ENCODE data around the gene SEZ6L2.
"Not testable (repeated sequence)": the region's sequence is repeated elsewhere in the genome, so short reads cannot be mapped to it uniquely, and the experiment has no call there.

The SEZ6L2 gene

DNA sequence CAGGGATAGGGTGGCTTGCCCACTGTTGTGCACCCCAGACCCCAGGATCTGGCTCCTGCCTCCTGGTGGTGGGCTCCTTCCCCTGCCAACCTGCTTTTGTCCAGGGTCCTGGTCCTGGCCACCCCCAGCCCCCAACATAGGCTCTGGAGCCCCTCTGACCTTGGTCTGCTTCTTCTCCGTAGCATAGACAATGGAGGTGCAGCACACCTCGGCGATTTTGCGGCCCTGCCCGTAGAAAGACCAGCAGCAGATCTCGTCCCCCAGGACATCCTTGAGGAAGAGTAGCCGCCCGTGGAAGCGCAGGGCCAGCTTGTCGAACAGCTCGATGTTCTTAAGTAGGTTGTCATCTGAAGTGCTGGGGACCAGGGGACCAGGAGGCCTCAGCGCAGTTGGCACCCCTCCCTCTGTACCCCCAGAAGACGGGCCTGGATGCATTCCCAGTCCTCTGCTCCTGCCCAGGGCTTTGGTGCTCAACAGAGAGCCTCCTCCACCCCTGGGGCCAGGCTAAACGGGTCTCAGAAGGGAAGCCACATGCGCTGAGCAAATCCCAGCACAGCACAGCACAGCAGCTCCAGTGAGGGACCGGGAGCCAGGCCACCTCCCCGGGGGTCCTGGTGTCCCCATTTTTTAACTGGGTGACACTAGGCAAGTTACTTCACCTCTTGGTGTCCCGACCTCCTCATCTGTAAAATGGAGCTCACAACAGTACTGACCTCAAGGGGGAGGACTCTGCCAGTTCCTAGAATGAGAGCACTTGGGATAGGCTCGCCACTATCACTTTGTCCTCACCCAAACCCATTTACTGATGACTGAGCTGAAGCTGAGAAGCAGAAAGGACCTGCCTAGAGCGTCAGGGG is 11.7 kb upstream of the SEZ6L2 start:
- DNase-seq (ENCODE audit: low read depth in 2 of 2): no peak

DNA sequence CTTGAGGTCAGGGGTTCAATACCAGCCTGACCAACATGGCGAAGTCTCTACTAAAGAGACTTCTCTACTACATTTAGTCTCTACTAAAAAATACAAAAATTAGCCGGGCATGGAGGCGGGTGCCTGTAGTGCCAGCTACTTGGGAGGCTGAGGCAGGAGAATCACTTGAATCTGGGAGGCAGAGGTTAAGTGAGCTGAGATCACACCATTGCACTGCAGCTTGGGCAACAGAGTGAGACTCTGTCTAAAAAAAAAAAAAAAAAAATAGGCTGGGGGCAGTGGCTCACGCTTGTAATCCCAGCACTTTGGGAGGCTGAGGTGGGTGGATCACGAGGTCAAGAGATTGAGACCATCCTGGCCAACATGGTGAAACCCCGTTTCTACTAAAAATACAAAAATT is 10.5 kb upstream of the SEZ6L2 start:
- not testable (repeated sequence) for DNase-seq (ENCODE audit: low read depth in 2 of 2)

GRCh38 chr16:29909391-29909790 is 10.0 kb upstream of the SEZ6L2 start:
- no peak for DNase-seq (ENCODE audit: low read depth in 2 of 2)

- DNase-seq (ENCODE audit: low read depth in 2 of 2): no peak
Measured at GRCh38 chr16:29908719-29909220, 9.4 kb upstream of the SEZ6L2 start.

GRCh38 chr16:29907973-29908372 is 8.6 kb upstream of the SEZ6L2 start:
- DNase-seq (ENCODE audit: low read depth in 2 of 2): no peak

GRCh38 chr16:29906520-29907244 is 7.3 kb upstream of the SEZ6L2 start:
- DNase-seq (ENCODE audit: low read depth in 2 of 2): no peak

- DNase-seq (ENCODE audit: low read depth in 2 of 2): no peak
Measured at GRCh38 chr16:29905668-29906067, 6.3 kb upstream of the SEZ6L2 start.

- DNase-seq (ENCODE audit: low read depth in 2 of 2): no peak
Measured at GRCh38 chr16:29904947-29905346, 5.6 kb upstream of the SEZ6L2 start.

GRCh38 chr16:29903590-29903989 is 4.2 kb upstream of the SEZ6L2 start:
- no peak for DNase-seq (ENCODE audit: low read depth in 2 of 2)

DNA sequence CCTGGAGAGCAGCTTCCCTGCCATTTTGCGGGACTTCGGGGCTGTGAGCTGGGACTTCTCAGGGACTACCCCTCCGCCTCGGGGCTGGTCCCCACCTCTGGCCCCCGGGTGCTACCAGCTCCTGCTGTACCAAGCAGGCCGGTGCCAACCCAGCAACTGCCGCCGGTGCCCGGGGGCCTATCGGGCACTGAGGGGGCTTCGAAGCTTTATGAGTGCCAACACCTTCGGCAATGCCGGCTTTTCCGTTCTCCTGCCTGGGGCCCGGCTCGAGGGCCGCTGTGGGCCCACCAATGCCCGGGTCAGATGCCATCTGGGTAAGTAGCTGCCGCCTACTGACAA is 2.2 kb upstream of the SEZ6L2 start:
- no peak for DNase-seq (ENCODE audit: low read depth in 2 of 2)

- no peak for DNase-seq (ENCODE audit: low read depth in 2 of 2)
Measured at GRCh38 chr16:29900888-29901606, 1.7 kb upstream of the SEZ6L2 start.

DNA sequence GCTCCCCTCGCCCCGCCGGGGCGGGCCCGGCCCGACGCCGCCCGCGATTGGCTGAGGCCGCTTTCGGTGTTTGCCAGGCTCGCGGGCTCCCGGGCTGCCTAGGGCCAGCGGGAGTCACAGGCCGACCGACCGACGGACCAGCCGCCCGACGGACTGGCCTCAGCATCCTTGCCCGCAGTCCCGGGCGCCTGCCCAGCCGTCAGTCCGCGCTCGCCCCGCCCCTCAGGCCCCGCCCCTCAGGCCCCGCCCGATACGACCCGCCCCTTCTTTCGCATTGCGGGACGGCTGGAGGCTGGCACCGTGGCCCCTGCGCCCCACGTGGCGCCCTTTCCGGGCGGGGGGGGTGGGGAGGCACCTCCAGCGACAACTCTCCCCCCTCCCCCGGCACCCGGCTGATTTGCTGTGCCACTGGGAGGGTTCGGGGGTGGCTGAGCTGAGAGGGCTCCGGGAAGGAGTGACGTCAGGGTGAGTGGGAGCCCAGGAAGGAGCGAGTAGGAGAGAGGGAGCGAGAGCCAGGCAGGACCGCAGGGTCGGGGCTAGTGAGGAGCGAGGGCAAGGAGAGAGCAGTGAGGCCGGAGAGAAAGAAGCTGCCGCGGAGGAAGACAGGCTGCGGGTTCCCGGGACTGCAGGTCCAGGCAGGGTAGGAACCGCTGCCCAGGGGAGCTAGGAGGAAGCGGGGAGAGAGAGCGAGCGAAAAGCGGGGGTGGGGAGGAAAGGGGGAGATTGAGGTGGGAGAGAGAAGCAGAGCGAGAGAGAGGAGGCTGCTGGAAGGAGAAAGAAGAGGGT is 945 bp upstream of the SEZ6L2 start, which contains the start of gene ASPHD1:
Gene ASPHD1, plus strand, starts transcription at position 387 of the 786 bp plus-strand sequence. CDS start 484 bp downstream, outside the sequence.
- peak; percentile 29 to 51 for DNase-seq (ENCODE audit: low read depth in 2 of 2)

- DNase-seq (ENCODE audit: low read depth in 2 of 2): no peak
Measured at GRCh38 chr16:29898804-29899515, 390 bp downstream of the SEZ6L2 start.

- DNase-seq (ENCODE audit: low read depth in 2 of 2): no peak
Measured at GRCh38 chr16:29898135-29898803, 1.1 kb downstream of the SEZ6L2 start.

DNA sequence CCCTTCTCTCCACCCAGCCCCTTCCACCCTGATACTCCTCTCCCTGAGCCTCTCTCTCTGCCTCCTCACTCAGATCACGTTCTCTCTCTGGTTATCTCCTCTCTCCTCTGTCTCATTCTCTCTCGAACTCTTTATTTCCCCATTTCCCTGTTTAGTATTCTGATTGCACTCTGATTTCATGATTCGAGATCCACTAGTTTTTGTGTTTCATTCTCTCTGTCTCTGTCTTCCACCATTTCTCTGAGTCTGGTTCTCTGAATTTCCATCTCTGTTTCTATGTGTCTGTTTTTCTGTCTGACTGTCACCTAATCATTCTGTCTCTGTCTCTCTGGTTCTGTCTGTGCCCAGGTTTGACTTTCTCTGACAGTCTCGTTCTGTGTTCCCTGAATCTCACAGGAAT is 2.0 kb downstream of the SEZ6L2 start:
- DNase-seq (ENCODE audit: low read depth in 2 of 2): no peak

DNA sequence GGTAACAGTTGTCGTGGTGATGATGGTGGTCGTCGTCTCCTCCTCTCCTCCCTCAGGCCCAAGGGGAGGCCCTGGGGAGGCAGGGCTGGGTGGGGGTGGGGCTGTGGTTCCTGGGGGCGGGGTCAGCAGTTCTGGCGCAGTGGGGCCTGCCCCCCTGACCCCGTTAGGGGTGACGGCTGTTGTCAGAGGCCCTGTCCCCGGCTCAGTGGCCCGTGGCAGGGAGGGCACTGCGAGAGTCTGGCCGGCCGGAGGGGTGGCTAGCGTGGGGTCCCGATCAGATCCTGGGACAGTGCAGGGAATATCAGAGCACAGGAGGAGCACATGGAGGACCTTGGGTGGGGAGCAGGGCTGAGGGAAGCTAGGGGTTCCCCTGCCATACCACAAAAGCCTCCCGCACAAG is 2.5 kb downstream of the SEZ6L2 start:
- DNase-seq (ENCODE audit: low read depth in 2 of 2): no peak

DNA sequence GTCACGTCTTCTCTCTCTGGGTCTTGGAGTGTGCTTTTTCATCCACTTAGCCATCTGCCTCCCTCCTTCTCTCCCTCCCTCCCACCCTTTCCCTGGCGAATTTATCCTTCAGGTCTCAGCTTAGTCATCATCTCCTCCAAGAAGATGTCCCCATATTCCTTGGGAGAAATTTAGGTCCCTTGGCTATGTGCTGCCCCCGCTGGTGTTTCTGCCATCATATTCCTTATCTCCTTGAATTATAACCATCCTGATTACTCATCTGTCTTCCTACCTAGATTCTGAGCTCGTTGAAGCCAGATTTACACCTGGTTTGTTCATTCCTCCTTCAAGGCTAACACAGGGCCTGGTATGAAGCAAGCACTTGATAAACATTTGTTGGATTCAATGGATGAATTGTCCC is 5.0 kb downstream of the SEZ6L2 start:
- no peak for DNase-seq (ENCODE audit: low read depth in 2 of 2)

- DNase-seq (ENCODE audit: low read depth in 2 of 2): no peak
Measured at GRCh38 chr16:29893553-29893952, 5.8 kb downstream of the SEZ6L2 start.

DNA sequence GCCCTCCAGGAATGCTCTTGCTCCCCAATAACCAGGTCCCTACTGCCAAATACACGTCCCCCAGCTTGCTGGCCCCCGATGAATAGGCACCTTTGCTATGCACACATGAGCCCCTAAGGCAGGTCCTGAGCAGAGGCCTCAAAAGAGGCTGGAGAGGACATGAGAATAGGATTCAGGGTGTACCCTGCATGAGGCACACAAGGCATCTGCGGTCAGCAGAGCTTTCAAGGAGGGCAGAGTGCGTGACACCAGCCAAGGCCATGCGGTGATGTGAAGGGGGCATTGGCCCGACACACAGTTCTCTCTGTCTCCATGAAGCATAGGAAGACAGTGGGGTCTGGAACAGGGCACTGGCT is 6.9 kb downstream of the SEZ6L2 start:
- DNase-seq (ENCODE audit: low read depth in 2 of 2): no peak

All from stimulated activated CD4-positive, alpha-beta T cell treated with anti-CD3 and anti-CD28 coated beads, Interleukin-12 subunit alpha, Interleukin-12 subunit beta, amount 100 ng/mL, for 24 hours (primary cell).